ENCODE data around the gene GNS. TPM values are rescaled to one million over a fixed set of nuclear protein-coding genes. Genes with fewer than 3 reads are reported as not detected.

The GNS gene
- total RNA-seq, 1 donor from 2014 or later = 97.2 TPM

DNA sequence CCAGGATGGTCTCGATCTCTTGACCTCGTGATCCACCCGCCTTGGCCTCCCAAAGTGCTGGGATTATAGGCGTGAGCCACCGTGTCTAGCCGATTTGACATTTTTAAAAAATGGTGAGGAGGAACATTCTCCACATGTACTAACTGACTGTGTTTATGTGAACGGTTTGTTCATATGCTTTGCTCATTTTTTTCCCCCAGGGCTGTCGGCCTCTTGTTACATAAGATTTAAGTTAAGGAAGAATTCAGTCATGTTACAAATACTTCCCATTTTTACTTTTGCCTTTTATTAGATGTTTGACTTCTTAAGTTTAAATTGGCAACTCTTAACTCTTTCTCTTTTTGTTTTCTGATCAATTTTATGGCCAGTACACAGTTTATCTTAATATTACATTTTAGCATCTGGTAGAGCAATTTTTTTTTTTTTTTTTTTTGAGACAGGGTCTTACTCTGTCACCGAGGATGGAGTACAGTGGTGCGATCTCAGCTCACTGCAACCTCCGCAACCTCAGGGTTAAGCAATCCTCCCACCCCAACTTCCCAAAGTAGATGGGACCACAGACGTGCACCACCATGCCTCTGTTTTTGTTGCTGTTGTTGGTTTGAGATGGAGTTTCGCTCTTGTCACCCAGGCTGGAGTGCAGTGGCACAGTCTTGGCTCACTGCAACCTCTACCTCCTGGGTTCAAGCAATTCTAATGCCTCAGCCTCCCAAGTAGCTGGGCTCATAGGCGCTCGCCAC is 9.6 kb downstream of the GNS start:
- intact Hi-C loops (cut with micrococcal nuclease) = no loop called here

GRCh38 chr12:64747695-64748094 is 11.5 kb downstream of the GNS start:
- no peak for DNase-seq
- intact Hi-C loops (cut with micrococcal nuclease) = no loop called here
- Histone ChIP-seq H3K4me3 (no peak overlapping the region), H3K36me3 (peaks cover 90% of the 10 kb centered on the region), H3K27ac (replicated peaks) (no peak overlapping the region), H3K27me3 (ENCODE audit: low read depth) (no peaks in the 10 kb centered on the region), H3K4me1 (peaks cover 25% of the 10 kb centered on the region), H3K9me3 (replicated peaks) (no peaks in the 10 kb centered on the region)
- TF ChIP-seq CTCF (IDR thresholded peaks at IDR 0.05; ENCODE audit: borderline replicate concordance) = no peak

More for the DNA sequence above, 9.6 kb downstream of the GNS start:
- H3K4me1 ChIP-seq = peaks cover 37% of the 10 kb centered on the region
- H3K27ac ChIP-seq (replicated peaks) = no peak overlapping the region
- peaks cover 71% of the 10 kb centered on the region for H3K36me3 ChIP-seq
- H3K4me3 ChIP-seq = no peak overlapping the region
- DNase-seq = no peak
- TF ChIP-seq CTCF (IDR thresholded peaks at IDR 0.05; ENCODE audit: borderline replicate concordance) = no peak
- H3K9me3 ChIP-seq (replicated peaks) = no peaks in the 10 kb centered on the region
- no peaks in the 10 kb centered on the region for H3K27me3 ChIP-seq (ENCODE audit: low read depth)

DNA sequence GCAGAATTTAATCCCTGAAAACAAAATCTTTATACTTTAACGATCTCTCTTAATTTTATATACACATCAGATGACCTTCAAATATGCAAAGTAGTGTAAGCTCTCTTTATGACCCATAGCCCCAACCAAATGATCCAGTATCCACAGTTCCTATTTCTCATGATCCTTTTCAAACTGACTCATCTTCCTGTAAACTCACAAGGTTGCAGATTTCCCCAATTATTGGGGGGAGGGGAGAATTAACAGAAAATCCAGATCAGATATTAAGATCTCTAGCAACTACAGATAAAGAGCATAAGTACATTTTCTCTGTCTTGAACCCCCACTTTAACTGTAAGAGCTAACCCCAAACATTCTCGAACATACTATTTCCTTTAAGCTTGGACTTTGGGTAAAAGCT is 12.5 kb downstream of the GNS start:
- no peak for DNase-seq
- intact Hi-C loops (cut with micrococcal nuclease) = no loop called here
- H3K36me3 ChIP-seq = peaks cover 95% of the 10 kb centered on the region
- no peaks in the 10 kb centered on the region for H3K9me3 ChIP-seq (replicated peaks)
- no peak for TF ChIP-seq CTCF (IDR thresholded peaks at IDR 0.05; ENCODE audit: borderline replicate concordance)
- no peaks in the 10 kb centered on the region for H3K27me3 ChIP-seq (ENCODE audit: low read depth)
- peaks cover 15% of the 10 kb centered on the region for H3K4me1 ChIP-seq
- H3K4me3 ChIP-seq = no peak overlapping the region
- no peak overlapping the region for H3K27ac ChIP-seq (replicated peaks)

GRCh38 chr12:64745980-64746379 is 13.2 kb downstream of the GNS start:
- intact Hi-C loops (cut with micrococcal nuclease) = no loop called here
- DNase-seq = no peak
- no peak overlapping the region for H3K4me3 ChIP-seq
- no peak overlapping the region for H3K27ac ChIP-seq (replicated peaks)
- peaks cover 95% of the 10 kb centered on the region for H3K36me3 ChIP-seq
- TF ChIP-seq CTCF (IDR thresholded peaks at IDR 0.05; ENCODE audit: borderline replicate concordance) = no peak
- peaks cover 14% of the 10 kb centered on the region for H3K4me1 ChIP-seq
- H3K27me3 ChIP-seq (ENCODE audit: low read depth) = no peaks in the 10 kb centered on the region
- no peaks in the 10 kb centered on the region for H3K9me3 ChIP-seq (replicated peaks)

DNA sequence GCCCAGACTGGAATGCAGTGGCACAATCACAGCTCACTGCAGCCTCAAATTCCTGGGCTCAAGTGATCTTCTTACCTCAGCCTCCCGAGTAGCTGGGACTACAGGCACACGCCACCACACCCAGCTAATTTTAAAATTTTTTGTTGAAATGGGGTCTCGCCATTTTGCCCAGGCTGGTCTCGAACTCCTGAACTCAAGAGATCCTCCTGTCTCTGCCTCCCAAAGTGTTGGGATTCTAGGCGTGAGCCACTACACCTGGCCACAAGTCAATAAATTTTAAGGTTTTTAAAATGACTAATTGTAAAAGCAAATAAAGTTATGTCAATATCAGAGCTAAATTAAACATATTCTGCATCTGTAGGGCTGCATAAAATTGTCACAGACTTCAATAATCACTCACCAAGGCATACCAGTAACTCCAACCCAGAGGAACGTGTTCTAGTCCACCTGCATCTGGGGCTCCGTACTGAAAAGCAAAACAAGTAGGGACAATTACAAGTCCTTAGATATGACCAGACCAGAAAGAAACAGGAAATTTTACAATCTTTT is 13.9 kb downstream of the GNS start:
- intact Hi-C loops (cut with micrococcal nuclease) = no loop called here
- TF ChIP-seq CTCF (IDR thresholded peaks at IDR 0.05; ENCODE audit: borderline replicate concordance) = no peak
- H3K36me3 ChIP-seq = peaks cover 94% of the 10 kb centered on the region
- no peaks in the 10 kb centered on the region for H3K9me3 ChIP-seq (replicated peaks)
- H3K27me3 ChIP-seq (ENCODE audit: low read depth) = no peaks in the 10 kb centered on the region
- no peak for DNase-seq
- H3K4me1 ChIP-seq = peaks cover 14% of the 10 kb centered on the region
- H3K4me3 ChIP-seq = no peak overlapping the region
- no peak overlapping the region for H3K27ac ChIP-seq (replicated peaks)

All from left ventricle myocardium inferior (tissue), 1 donor.